A673 (cell line): ENCODE results near the gene MEGF8.

Source experiments
- EZH2 ChIP-seq: fragments of 200-600 bp; sonication (generic); IDR thresholded peaks from 2 replicates; pipeline ENCODE4 v1.6.1; 2017; ENCODE audit warnings: borderline replicate concordance, low read depth, mild to moderate bottlenecking, mixed read lengths, antibody characterized with exemption, low read length; ENCODE audit not compliant: poor library complexity, severe bottlenecking
- TF ChIP-seq, protein P1 (sequence below): fragments of 300-800, 200-600 bp; sonication (generic); conservative IDR thresholded peaks from 2 replicates; pipeline ENCODE4 v1.5.1; 2017; ENCODE audit warnings: low read depth, mild to moderate bottlenecking, antibody characterized with exemption, low read length, moderate library complexity, mixed read lengths

GRCh38 chr19:42424712-42425131, 99.3 kb downstream of the MEGF8 start:
- TF ChIP-seq, protein P1, sequence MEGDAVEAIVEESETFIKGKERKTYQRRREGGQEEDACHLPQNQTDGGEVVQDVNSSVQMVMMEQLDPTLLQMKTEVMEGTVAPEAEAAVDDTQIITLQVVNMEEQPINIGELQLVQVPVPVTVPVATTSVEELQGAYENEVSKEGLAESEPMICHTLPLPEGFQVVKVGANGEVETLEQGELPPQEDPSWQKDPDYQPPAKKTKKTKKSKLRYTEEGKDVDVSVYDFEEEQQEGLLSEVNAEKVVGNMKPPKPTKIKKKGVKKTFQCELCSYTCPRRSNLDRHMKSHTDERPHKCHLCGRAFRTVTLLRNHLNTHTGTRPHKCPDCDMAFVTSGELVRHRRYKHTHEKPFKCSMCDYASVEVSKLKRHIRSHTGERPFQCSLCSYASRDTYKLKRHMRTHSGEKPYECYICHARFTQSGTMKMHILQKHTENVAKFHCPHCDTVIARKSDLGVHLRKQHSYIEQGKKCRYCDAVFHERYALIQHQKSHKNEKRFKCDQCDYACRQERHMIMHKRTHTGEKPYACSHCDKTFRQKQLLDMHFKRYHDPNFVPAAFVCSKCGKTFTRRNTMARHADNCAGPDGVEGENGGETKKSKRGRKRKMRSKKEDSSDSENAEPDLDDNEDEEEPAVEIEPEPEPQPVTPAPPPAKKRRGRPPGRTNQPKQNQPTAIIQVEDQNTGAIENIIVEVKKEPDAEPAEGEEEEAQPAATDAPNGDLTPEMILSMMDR, result 0 out of 2 replicates have a peak, but pooled peaks have one; percentile 33
- no peak for TF ChIP-seq EZH2
